Measurements from ENCODE around the gene WLS.
"Not testable (repeated sequence)": the region's sequence is repeated elsewhere in the genome, so short reads cannot be mapped to it uniquely, and the experiment has no call there.

Gene WLS

GRCh38 chr1:68232289-68233148 lies at the start of gene WLS:
Gene WLS, minus strand, starts transcription at chr1:68232523. Its CDS starts 224 bp downstream, at chr1:68232299.
- peak; percentile 94 for DNase-seq

DNA sequence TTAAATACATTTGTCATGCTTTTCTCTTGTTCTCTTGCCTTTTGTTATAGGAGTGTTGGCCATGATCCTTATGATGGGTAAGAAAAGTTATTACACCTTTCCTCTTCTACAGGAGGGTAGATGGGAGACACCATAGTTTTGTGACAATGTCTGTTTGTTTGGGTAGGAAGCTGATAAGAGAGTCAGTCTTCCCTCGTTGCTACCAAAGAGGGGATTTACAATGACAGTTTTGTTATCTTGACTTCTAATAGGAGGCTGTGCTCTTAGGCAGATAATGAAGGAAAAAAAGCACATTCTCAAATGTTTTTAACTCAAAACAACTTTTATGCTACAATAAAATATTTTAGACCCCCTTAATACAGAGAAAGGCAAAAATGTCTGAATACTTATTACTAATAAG lies 48.0 kb upstream of the WLS start:
- no peak for DNase-seq

DNA sequence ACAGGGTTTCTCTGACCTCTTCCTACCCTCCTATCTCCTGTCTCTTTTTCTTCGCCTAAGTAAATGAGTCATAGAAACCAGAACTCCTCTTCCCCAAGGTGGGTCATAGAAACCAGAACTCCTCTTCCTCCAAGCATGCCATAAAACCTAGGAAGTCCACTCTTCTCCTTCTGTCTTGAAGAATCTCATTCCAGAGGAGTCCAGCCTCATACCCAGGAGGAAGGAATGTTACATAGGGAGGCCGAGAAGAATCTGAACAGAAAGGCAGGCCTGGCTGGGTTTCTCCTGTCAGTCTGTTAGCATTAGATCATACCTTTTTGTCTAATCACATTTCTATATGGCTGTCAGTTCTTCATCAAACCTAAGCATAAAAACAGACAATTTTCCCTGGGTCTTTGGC lies 47.5 kb upstream of the WLS start:
- DNase-seq: no peak

DNA sequence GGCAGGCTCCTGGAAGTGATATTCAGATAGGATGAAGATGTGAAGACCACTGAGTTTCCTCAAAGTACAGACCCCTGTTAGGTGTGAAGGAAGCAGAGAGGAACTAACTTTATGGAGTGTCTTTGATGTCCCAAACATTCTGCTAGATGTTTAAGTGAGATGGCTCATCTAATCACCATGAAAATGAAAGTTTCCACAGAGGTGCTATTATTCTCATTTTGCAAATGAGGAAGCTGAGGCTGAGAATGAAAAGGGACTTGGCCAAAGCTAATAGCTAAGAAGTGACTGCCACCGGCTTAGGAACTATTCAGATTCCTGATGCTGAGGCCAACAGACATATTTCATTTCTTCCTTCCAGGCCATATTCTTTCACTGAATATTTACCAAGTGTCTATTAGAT lies 45.9 kb upstream of the WLS start:
- DNase-seq: no peak

DNA sequence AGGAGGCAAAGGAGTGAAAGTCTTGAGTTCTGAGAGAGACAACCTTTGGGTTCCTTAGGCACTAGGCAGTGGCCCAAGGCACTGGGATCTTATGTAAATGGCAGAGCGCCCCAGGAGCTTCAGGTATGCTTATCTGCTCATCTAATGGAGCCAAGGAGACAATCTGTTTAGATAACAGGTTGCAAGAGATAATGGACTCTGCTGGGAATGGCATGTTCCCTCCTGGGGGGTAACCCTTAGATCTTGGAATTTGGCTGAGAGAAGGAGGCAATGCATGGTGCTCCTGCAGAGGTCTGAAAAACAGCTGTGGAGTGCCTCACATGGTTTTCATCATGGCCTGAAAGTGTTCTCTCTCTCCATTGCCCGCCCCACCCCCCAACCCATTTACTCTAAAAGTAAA lies 44.1 kb upstream of the WLS start:
- DNase-seq: no peak

DNA sequence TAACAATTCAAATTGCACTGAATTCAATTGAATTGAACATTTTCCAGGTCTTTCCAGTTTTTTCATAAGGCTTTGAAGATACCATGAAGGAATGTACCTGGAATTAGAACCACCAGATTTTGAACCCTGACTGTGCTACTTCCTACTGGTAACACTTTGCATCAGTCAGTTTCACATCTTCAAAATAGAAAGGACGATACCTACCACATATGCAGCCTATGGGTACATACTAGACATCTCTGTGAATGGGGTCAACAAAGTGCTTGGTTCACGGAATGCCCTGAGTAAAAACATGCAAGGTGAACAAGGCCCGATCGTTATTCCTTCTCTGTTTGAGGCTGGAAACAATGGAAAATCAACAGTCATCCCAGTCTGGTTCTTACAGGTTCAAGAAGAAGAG lies 41.2 kb upstream of the WLS start:
- DNase-seq: no peak

GRCh38 chr1:68271596-68271995 lies 39.3 kb upstream of the WLS start:
- DNase-seq: no peak

- no peak for DNase-seq
Observed at GRCh38 chr1:68270951-68271350, 38.6 kb upstream of the WLS start.

DNA sequence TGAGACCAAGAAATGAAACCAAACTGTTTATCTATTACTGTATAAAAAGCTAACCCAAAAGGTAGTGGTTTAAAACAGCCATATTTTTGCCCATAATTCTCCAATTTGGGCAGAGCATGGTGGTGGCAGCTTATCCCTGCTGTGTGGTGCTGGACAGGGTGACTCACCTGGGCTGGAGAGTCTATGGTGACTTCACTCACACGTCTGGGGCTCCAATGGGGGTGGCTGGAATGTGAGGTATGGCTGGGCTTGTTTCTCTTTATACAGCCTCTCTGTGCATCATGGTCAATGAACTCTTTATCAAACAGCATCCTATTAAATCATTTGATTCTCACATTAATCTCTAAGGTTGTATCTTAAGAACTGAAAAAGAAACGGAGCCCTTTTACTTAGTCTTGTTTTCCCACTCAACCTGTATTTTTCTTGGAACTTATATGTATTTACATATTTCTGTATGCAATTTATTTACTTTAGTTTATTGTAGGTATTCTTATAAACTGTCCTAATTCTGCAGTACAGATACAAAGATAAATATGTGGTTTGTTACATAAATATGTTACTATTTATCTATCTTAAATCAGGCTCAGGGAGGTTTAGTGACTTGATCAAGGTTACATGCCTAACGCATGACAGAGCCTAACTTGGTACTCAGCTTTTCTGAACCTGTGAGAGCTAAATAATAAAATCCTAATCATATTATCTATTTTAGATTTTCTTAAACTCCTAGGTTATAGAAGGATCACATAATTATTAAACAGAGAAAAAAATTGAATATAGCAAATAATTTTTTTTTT lies 37.5 kb upstream of the WLS start:
- no peak for DNase-seq

GRCh38 chr1:68268896-68269483 lies 36.7 kb upstream of the WLS start:
- DNase-seq: no peak

- DNase-seq: not testable (repeated sequence)
Observed at GRCh38 chr1:68256824-68257223, 24.5 kb upstream of the WLS start.

DNA sequence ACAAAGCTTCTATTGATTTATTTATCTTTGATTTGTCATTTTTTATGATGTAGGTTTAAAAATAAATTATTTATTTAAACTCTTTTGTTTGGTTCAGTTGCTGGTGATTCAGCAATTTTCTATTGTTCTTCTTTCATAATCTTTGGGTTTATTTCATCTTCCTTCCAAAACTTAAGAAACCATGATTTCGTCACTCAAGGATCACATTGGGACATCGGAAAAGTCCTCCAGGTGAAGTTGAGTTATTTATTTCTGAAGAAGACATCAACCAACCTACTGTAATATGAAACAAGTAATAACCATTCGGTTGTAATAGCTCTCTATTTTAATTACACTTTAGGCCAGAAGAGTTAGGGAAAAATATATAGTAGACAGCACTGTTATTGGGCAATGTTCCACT lies 23.0 kb upstream of the WLS start:
- no peak for DNase-seq

DNA sequence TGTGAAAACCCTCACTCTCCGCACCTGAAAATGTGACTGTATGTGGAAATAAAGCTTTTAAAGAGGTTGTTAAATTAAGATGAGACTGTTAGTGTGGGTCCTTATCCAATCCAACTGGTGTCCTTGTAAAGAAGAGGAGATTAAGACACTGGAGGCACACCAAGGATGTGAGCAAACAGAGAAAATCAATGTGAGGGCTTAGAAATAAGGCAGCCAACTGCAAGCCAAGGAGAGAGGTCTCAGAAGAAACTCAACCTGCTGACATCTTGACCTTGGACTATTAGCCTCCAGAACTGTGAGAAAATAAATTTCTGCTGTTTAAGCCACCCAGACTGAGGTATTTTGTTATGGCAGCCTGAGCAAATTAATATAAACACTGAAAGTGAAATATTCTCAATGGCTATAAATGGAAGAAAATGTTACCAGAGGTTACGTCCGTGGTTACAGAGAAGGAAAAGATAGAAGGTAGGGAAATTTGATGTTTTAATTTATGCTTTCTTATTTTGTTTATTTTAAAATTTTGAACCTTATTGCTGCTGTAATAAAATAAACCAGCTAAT lies 22.4 kb upstream of the WLS start:
- no peak for DNase-seq

DNA sequence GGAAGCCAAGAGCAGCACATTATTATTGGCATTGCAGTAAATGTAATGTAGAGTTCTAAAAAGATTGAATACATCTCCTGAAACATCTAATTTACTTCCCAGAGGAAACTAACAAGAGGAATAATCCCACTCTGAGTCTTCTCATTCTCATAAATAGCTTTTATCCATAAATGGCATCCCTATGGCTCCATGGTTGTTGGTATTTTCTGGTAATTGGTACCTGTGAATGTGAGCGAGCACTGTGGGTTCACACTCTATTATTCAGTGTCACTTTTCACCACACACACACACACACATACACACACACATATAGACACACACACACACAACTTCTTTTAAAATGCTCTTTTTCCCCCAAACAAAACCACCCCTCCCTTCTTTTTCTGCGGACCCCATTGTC lies 4.7 kb upstream of the WLS start:
- DNase-seq: no peak

DNA sequence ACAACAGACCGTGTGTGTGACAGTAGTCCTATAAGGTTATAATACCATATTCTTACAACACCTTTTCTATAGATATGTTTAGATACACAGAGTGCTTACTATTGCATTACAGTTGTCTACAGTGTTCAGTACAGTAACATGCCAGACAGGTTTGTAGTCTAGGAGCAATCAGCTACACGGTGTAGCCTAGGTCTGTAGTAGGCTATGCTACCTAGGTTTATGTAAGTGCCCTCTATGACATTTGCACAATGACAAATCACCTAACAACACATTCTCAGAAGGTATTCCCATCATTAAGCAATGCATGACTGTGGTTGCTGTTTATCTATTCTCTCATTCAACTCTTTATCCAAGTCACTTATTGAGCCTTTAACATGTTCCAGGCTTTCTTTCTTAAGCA lies 1.8 kb upstream of the WLS start:
- DNase-seq: no peak

DNA sequence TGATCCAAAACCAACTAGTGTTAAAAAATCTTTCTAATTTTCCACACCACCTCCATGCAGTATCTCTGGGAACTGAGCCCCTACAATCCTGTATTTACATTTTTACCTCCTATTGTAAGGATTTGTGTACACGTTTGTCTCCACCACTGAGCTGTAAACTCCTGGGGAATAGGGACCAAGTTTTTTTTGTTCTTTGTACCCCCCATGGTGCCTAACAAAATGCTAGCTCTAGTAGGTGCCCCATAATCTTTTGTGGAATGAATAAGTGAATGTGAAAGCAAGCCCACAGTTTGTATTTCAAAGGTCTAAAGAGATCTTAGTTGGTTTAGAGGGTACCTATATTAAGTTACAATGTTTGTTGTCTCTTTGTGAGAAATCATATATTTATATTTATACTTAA lies 879 bp upstream of the WLS start:
- no peak for DNase-seq

- DNase-seq: peak; percentile 87
Observed at GRCh38 chr1:68231627-68232288, 565 bp downstream of the WLS start.

DNA sequence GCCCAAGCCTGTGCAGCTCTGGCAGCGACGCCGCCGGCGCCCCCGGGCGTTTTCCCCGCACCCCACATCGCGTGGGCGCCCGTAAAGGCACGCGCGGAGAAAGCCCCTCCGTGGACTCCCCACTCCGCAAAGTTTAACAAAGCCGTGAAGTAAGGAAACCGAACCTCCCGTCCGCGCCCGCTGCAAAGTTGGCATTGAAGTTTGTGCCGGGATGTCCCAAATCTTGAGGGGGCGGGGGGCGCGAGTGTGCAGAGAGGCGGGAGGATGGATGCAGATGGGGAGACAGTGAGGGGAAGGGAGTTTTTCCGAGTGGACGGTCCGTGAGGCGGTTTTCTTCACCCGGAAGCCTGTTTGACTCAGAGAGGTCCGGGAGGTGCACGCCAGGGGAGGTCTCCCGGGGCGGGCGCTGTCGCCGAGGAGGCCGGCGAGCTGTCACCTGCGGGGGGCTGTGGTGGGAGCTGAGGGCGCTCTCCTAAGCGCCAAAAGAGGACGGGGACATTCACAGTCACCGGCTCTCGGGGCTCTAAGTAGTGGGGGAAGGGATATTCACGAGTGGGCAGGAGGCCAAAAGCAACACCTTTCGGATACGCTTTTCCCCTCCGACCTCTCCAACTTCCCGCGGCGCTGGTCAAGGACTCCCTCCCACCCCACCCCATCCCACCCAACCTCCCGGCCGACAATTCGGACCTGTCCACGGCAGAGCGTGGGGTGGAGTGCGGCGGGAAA lies 1.3 kb downstream of the WLS start:
- DNase-seq: peak; percentile 41

DNA sequence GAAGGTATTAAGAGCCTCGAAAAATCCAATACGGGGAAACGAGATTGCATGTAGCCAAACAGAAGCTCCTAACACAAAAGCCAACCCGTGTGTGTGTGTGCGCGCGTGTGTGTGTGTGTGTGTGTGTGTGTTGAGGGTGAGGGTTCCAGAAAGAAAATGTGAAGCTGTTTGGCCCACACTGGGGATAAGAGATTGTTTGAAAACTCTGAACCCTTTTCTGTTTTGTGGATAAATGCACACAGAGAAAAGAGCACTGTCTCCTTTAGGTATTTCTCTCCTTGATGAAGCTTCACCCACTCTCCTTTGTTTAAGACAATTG lies 1.9 kb downstream of the WLS start:
- peak; percentile 80 for DNase-seq

- DNase-seq: no peak
Observed at GRCh38 chr1:68229650-68230483, 2.5 kb downstream of the WLS start.

DNA sequence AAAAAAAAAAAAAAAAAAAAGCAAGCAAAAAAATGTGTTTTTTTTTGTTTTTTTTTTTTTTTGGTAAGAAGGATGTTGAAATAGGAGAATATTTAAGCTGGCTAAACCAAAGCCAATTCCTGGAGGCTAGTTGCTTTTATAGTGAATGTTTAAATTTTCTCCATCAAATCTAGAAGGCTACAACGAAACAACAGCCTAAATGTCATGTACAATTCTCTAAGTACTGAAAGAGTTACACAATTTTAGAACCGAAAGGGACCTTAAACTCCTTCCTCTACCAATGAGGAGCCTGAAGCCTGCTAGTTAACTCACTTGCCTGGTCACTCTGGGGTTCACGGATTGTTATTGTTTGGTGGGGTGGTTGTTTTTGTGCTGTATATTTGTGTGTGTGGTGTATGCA lies 3.5 kb downstream of the WLS start:
- peak; percentile 18 for DNase-seq

DNA sequence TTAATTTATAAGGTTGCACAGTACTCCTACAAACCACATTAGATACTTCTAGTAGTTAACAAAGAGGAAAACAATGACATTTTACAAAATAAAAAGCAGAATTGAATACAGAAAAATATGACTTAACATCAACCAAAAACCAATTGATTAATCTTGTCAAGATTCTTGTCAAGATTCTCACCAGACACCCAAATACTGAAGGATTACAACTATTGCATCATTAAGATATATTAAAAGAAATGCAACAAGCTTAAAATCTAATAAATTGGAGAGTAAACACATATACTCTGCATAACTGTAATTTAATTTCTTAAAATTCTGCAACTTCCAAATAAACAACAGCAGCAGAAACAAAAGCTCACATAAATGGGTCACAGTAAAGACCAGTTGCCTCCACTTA lies 4.7 kb downstream of the WLS start:
- DNase-seq: no peak

All from NCI-H82 (cell line).